IPS-18a (cell line): ENCODE measurements around the gene MACF1.

ENCODE experiments used
- H3K27ac ChIP-seq: one replicate; pipeline ENCODE4 v1.5.1; 2013; ENCODE audit warnings: low read length
- H3K27me3 ChIP-seq: one replicate; pipeline ENCODE4 v1.6.1; 2013; ENCODE audit warnings: mild to moderate bottlenecking, low read length; ENCODE audit not compliant: control insufficient read depth, insufficient read depth
- H3K36me3 ChIP-seq: one replicate; pipeline ENCODE4 v1.6.1; 2013; ENCODE audit warnings: low read depth, low read length; ENCODE audit not compliant: control insufficient read depth
- H3K4me1 ChIP-seq: one replicate; pipeline ENCODE4 v1.6.1; 2013; ENCODE audit warnings: low read depth, low read length; ENCODE audit not compliant: control insufficient read depth
- H3K4me3 ChIP-seq: one replicate; pipeline ENCODE4 v1.5.1; 2013; ENCODE audit warnings: low read length
- H3K9ac ChIP-seq: one replicate; pipeline ENCODE4 v1.6.1; 2013; ENCODE audit warnings: mild to moderate bottlenecking, low read length, moderate library complexity
- H3K9me3 ChIP-seq: one replicate; pipeline ENCODE4 v1.6.1; 2013; ENCODE audit warnings: low read depth, low read length; ENCODE audit not compliant: control insufficient read depth

MACF1 gene

DNA sequence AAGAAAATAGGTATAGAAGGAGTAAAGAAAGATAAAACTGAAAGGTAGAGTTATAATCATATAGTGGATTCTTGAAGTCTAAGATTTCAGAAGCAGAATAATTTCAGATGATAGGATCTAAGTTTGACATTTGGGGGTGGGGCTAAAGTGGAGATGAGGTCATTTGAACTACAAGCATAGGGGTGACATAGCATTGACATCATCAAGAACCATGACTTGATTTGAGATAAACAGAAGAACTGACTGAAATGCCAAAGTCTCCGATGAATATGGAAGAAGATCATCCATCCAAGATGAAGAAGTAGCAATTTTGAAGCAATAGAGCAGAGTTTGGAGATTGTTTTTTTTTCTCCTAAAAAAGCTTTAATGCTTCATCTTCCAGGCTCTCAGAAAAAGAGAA, 122.3 kb downstream of the MACF1 start:
- H3K27me3 ChIP-seq: no peaks in the 10 kb centered on the region
- no peak overlapping the region for H3K9ac ChIP-seq
- peaks cover 81% of the 10 kb centered on the region for H3K36me3 ChIP-seq
- no peaks in the 10 kb centered on the region for H3K9me3 ChIP-seq
- no peak overlapping the region for H3K4me3 ChIP-seq
- H3K4me1 ChIP-seq: no peaks in the 10 kb centered on the region
- no peak overlapping the region for H3K27ac ChIP-seq

DNA sequence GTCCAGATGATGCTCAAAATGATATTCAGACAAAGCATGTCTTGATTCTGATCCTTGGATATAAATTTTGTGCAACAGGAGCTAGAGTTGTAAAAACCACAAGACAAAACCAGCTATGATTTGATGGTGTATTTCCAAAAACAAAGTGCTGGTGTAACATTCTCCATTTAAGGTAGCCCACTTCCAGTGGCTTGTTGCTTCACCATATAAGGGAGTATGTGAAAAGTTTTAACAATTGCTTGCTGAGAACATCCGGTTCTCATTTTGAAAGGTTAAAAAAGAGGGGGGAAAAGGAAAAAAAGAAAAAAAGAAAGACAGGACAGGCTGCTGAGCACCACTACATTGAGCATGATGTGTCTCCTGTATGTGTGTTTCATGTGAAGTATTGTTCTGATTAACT, 123.6 kb downstream of the MACF1 start:
- Histone ChIP-seq H3K4me1 (no peaks in the 10 kb centered on the region), H3K4me3 (no peak overlapping the region), H3K27me3 (no peaks in the 10 kb centered on the region), H3K9me3 (no peaks in the 10 kb centered on the region), H3K27ac (no peak overlapping the region), H3K9ac (no peak overlapping the region), H3K36me3 (peaks cover 81% of the 10 kb centered on the region)

DNA sequence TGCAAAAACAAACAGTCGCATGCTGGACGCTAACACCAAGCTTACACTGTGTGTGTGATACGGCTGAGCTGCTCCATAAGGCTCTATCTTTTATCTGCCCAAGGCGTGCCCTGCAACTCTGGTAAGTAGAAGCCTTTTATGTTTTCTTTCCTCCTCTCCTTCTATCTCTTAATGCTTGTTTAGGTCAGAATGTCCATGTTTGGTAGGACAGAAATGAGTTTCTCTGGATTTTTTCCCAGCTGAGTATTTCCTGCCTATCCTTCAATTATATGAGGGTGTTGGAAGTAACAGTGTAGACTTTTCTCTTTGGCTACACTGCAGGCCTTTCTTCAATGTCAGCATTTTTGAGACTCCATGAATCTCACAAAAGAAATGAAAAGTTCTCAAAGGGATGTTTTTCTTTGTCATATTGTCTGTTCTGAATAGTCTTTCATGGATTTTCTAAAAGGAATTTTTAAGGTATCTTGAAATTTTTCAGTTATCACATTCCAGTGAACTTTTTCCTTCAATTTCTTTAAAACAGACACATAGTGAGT, 124.2 kb downstream of the MACF1 start:
- no peaks in the 10 kb centered on the region for H3K4me1 ChIP-seq
- no peaks in the 10 kb centered on the region for H3K9me3 ChIP-seq
- no peak overlapping the region for H3K27ac ChIP-seq
- no peaks in the 10 kb centered on the region for H3K27me3 ChIP-seq
- no peak overlapping the region for H3K9ac ChIP-seq
- H3K36me3 ChIP-seq: peaks cover 84% of the 10 kb centered on the region
- H3K4me3 ChIP-seq: no peak overlapping the region

DNA sequence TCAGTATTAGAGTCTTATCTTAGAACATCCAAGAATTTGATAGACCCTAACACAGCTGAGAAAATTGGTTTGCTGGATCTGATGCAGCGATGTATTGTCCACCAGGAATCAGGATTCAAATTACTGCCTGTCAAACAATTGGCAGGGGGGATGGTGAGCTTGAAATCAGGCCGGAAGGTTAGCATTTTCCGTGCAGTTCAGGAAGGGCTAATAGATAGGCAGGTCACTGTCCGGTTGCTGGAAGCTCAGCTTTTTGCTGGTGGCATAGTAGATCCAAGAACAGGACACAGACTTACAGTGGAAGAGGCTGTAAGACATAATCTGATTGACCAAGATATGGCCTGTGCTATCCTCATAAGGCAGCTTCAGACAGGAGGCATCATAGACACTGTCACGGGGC, 127.2 kb downstream of the MACF1 start:
- no peak overlapping the region for H3K27ac ChIP-seq
- no peak overlapping the region for H3K9ac ChIP-seq
- H3K36me3 ChIP-seq: peaks cover 72% of the 10 kb centered on the region
- no peaks in the 10 kb centered on the region for H3K9me3 ChIP-seq
- H3K4me3 ChIP-seq: no peak overlapping the region
- H3K4me1 ChIP-seq: no peaks in the 10 kb centered on the region
- H3K27me3 ChIP-seq: no peaks in the 10 kb centered on the region

DNA sequence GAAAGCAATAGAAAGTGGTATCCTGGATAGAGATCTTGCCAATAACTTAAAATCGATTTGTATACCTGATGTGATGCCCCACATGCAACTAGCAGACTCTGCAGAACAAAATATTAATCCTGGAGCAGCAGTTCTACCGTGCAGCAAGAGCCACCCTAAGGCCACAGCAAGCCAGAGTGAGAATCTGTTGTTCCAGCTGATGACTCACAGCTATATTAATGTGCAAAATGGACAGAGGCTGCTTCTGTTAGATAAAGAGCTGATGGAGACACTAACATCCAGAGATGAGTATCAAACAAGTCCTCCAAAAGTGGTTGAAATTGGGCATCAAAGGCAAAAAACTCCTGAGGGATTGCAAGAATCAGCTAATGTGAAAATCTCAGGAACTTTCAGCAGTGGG, 127.8 kb downstream of the MACF1 start:
- Histone ChIP-seq H3K27me3 (no peaks in the 10 kb centered on the region), H3K9me3 (no peaks in the 10 kb centered on the region), H3K4me1 (no peaks in the 10 kb centered on the region), H3K9ac (no peak overlapping the region), H3K27ac (no peak overlapping the region), H3K4me3 (no peak overlapping the region), H3K36me3 (peaks cover 73% of the 10 kb centered on the region)

DNA sequence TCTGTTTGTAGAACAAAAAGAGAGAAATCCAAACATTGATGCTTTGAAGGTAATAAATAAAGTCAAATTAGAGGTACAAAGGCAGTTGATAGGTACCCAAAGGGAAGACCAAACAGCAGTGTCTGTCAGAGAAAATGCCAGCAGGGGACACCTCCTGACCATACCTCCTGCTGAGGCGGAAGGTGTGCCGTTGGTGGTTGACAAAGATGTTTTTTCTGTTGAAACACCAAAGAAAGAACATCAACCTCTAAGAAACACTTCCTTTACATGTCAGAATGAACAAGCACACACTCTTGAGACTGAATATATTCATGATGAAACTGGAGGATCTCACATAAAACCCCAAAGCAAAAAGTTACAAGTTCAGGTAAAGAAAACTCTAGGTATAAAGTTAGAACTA, 128.3 kb downstream of the MACF1 start:
- Histone ChIP-seq H3K36me3 (peaks cover 68% of the 10 kb centered on the region), H3K27me3 (no peaks in the 10 kb centered on the region), H3K4me1 (no peaks in the 10 kb centered on the region), H3K27ac (no peak overlapping the region), H3K9ac (no peak overlapping the region), H3K4me3 (no peak overlapping the region), H3K9me3 (no peaks in the 10 kb centered on the region)

DNA sequence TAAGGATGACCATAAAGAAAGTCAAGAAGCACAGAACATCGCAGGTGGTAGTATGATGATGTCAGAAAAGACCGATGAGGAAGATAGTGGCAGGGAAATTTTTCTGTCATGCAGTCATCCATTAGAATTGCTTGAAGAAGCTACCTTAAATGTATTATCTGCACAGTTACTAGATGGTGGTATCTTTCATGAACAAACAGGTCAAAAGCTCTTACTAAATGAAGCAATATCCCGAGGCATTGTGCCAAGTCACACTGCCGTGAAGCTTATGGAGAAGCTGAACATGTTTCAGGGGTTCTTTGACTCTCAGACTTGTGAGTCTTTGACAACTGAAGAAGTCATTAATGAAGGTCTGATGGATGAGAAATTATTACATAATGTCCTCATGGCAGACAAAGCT, 128.8 kb downstream of the MACF1 start:
- H3K36me3 ChIP-seq: peaks cover 68% of the 10 kb centered on the region
- H3K27ac ChIP-seq: no peak overlapping the region
- no peaks in the 10 kb centered on the region for H3K27me3 ChIP-seq
- no peak overlapping the region for H3K9ac ChIP-seq
- no peaks in the 10 kb centered on the region for H3K4me1 ChIP-seq
- no peak overlapping the region for H3K4me3 ChIP-seq
- no peaks in the 10 kb centered on the region for H3K9me3 ChIP-seq

DNA sequence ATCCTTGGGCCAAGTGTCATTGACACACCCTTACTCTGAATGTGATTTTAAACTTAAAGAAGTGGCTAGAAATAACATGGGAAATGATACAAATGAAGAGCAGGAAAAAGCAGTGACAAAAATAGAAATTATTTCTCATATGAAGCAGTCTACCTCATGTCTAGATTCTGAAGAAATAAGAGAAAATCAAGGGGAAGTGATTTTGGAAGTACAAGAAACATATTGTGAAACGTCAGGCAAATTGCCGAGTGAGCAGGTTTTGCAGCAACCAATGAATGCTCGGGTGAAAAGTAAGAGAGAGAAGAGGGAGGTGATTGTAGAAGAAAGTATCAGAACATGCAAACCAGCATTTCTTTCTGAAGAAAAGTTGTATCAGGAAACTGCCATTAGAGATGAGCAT, 130.7 kb downstream of the MACF1 start:
- H3K4me3 ChIP-seq: no peak overlapping the region
- H3K36me3 ChIP-seq: peaks cover 67% of the 10 kb centered on the region
- no peaks in the 10 kb centered on the region for H3K4me1 ChIP-seq
- H3K27ac ChIP-seq: no peak overlapping the region
- no peaks in the 10 kb centered on the region for H3K27me3 ChIP-seq
- H3K9me3 ChIP-seq: no peaks in the 10 kb centered on the region
- H3K9ac ChIP-seq: no peak overlapping the region

DNA sequence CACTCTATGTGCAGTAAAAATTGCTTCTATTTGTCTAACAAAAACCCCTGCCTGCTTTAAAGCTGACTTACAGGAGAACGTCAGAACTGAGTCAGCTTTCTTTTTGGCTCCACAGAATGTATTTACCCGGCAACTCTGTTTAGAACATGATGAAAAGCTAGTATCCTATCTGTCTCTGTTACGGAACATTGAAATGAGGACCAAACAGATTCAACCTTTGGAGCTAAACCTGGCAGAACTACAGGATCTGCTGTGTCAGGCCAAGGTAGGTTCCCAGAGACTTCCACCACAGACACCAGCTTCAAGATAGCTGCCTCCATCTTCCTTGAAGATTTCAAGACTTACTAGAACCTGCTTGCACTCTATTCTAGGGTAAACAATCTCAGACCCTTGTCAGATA, 132.6 kb downstream of the MACF1 start:
- no peaks in the 10 kb centered on the region for H3K9me3 ChIP-seq
- H3K4me3 ChIP-seq: no peak overlapping the region
- no peaks in the 10 kb centered on the region for H3K27me3 ChIP-seq
- H3K36me3 ChIP-seq: peaks cover 68% of the 10 kb centered on the region
- H3K27ac ChIP-seq: no peak overlapping the region
- no peaks in the 10 kb centered on the region for H3K4me1 ChIP-seq
- H3K9ac ChIP-seq: no peak overlapping the region

DNA sequence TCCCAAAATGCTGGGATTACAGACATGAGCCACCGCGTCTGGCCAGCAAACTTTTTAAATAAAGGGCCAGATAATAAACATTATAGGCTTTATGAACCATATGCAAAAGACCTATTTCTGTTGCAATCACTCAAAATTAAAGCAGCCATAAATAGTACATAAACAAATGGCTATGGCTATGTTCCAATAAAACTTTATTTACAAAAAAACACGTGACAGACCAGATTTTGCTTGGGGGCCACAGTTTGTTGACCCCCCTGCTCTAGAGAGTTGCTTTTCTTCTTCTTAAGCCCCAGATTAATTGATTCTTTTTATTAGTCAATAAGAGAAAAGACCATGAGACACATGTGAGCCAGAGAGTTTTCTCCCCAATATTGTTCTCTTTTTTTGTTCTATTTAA, 138.3 kb downstream of the MACF1 start:
- peaks cover 53% of the 10 kb centered on the region for H3K36me3 ChIP-seq
- no peak overlapping the region for H3K27ac ChIP-seq
- H3K27me3 ChIP-seq: no peaks in the 10 kb centered on the region
- peaks cover 8% of the 10 kb centered on the region for H3K4me1 ChIP-seq
- H3K9me3 ChIP-seq: no peaks in the 10 kb centered on the region
- no peak overlapping the region for H3K9ac ChIP-seq
- no peak overlapping the region for H3K4me3 ChIP-seq

DNA sequence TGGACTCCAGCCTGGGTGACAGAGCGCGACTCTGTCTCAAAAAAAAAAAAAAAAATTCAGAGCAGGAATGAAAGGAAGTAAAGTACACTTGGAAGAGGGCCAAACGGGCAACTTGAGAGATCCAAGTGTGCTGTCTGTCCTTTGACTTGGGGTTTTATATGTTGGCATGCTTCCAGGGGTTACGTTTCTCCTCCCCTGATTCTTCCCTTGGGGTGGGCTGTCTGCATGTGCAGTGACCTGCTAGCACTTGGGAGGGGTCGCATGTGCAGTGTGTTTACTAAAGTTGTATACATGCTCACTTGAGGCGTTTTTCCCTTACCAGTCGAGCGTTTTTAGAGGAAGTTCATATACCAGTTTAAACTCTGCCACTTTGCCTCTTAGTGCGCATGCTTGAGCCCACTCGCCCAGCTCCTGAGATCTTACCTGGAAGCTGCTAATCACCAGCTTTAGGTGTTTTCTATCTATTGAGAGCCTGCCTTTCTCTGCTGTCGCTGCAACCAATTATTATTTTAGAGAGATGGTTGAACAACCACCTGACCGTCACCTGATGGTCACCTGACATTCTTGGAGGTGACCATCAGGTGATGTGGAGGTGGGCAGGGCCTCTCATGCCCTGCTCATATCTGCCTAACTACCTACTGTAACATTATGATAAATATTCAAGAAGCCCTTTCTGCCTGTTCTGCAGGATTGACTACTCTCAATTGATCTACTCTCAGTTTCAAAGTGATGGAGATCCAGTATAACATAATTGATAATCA, 140.1 kb downstream of the MACF1 start:
- Histone ChIP-seq H3K27ac (no peak overlapping the region), H3K9me3 (no peaks in the 10 kb centered on the region), H3K4me3 (no peak overlapping the region), H3K36me3 (peaks cover 56% of the 10 kb centered on the region), H3K27me3 (no peaks in the 10 kb centered on the region), H3K4me1 (peaks cover 8% of the 10 kb centered on the region), H3K9ac (no peak overlapping the region)

DNA sequence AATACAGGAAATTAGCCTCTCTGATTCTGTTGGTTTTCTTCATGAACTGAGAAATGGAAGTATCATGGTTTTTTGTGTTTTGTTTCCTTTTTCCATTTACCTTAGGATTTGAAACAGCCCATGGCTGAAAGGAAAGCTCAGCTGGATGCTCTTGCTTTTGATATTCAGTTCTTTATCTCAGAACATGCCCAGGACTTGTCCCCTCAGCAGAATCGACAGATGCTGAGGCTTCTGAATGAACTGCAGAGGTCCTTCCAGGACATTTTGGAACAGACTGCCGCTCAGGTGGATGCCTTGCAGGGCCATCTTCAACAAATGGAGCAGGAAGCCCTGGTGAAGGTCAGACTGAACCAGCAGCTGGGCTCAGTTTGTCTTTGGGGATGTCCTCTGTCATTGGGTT, 142.4 kb downstream of the MACF1 start:
- Histone ChIP-seq H3K27me3 (no peaks in the 10 kb centered on the region), H3K27ac (peak overlapping the region; percentile 12), H3K9me3 (no peaks in the 10 kb centered on the region), H3K9ac (no peak overlapping the region), H3K36me3 (peaks cover 65% of the 10 kb centered on the region), H3K4me3 (no peak overlapping the region), H3K4me1 (peaks cover 8% of the 10 kb centered on the region)
